ENCODE data around the gene RPGR.
A peak's percentile ranks its signal among the peaks of the same experiment; 100 is the strongest.

Gene RPGR

DNA sequence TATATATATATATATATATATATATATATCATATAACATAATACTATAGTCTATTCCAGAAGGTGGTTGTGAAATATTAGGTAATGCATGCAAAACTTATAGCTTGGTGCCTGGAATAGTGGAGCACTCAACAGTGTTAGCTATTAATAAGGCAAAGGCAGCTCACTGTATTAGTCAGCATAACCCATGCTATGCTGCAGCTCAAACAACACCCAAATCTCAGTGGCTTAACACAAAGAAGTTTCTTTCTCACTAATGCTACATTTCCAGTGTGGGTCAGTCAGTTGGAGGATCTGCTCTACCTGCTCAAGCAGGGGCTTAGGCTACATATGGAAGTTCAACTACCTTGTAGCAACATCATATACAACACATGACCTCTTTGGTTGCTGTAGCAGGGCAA is 5.2 kb upstream of the RPGR start:
- DNase-seq (ENCODE audit: low spot score) (no peak), FAIRE-seq (no peak)

DNA sequence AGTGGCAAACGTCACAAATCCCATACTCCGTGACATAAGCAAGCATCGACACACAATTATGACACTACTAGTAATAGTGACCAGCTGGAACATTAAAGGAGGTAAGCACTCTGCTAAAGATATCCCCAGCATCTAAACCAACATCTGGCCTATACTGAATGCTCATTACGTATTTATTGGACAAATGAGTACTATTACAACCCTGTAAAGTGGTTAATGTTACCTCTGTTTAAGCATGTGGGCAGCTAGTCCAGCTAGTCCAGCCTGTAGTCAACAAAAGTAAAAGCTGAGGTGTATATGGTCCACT is 419 bp upstream of the RPGR start:
- no peak for FAIRE-seq
- DNase-seq (ENCODE audit: low spot score), result no peak

DNA sequence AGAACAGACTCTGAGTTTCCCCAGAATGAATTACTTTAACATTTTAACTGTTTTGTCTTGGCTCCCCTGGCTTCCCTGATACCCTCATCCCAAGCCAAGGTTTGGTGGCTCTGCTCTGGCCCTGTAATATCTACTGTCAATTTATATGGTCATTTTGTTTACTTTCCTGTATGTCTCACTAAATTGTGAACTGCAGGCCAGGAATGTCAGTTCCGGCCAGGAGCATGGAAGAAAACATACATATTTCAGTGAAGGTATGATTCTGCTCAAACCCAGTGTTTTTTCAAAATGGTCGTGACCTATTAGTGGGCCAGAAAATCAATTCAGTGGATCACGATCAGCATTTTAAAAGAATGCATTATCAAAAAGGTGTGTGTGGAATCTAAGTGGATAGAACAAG is 1.2 kb downstream of the RPGR start:
- FAIRE-seq (no peak), DNase-seq (ENCODE audit: low spot score) (no peak)

DNA sequence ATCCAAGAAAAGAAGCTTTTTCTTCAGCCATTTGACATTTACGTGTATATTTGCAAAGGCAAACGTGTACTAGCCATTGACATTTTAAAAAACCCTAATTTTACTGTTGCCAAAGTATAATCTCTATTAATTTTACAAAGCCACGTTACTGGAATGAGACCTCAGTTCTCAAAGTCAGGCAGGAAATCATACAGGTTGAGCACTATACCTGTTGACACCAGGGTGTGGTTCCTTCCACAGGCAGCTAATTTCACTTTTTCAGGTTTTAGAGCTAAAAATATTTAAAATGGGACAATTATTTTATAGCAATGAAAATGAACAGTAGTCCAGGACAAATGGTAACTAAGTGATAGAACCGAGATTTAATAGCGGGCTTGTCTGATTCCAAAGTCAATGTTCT is 6.5 kb downstream of the RPGR start:
- DNase-seq (ENCODE audit: low spot score), result no peak
- FAIRE-seq, result no peak

DNA sequence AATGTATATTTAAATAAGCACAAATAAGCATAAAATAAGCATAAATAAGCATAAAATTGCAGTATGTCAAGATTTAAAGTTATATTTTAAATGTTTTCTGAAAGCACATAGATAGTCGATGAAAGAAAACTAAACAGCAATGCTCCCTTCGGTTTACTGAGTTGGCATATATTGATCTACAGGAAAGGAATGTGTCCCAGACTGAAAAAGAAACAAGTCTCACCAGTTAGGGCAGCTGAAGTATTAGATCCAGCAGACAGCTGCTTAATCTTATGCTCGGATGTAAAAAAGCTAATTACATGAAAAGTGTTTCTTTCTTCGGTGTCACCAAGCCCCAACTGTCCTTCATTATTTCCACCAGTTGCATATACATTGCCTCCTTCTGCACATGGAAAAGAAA is 8.7 kb downstream of the RPGR start:
- DNase-seq (ENCODE audit: low spot score), result no peak
- FAIRE-seq, result no peak

DNA sequence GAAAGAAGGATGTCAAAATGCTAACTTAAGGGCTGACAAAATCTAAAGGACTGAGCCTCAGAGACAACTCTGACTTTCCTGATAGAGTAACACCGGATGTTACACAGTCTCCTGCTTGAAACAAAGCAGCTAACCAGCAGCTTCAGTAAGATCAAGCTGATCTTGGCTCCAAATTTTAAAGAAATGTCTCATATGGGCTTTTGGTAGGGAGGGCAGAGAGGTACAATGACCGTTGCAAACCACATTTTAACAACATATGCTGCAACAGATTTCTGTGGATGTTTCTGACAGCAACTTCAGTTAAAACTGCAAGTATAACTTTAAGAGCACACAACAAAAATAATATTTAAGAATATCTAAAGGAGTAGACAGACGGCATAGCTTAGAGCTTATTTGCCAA is 9.1 kb downstream of the RPGR start:
- FAIRE-seq (no peak), DNase-seq (ENCODE audit: low spot score) (no peak)

DNA sequence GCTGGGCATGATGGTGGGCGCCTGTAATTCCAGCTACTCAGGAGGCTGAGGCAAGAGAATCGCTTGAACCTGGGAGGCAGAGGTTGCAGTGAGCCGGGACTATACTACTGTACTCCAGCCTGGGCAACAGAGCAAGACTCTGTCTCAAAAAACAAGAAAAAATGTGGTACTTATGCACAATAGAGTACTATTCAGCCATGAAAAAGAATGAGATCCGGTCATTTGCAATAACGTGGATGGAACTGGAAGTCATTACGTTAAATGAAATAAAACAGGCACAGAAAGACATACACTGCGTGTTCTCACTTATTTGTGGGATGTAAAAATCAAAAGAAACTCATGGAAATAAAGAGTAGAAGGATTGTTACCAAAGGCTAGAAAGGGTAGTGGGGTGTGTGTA is 12.1 kb downstream of the RPGR start:
- no peak for DNase-seq (ENCODE audit: low spot score)

DNA sequence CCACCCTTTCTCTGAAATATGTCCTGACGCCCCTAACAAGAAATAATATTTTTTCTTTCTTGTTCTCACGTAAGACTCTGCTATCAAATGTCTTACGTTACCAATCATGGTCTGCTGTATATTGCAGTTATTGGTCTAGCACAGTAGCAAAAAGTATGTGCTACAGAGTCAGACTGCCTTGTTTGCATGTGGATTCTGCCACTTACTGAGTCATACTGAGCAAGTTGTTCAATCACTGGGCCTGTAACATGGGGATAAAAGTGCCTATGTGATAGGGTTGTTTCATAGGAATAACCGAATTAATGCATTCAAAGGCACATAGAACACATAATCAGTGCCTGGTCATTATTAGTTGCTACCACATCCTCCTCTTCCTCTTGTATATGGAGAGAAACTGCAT is 14.1 kb downstream of the RPGR start:
- DNase-seq (ENCODE audit: low spot score) (peak; percentile 11), FAIRE-seq (no peak)

More for the DNA sequence above, 12.1 kb downstream of the RPGR start:
- FAIRE-seq, result no peak

DNA sequence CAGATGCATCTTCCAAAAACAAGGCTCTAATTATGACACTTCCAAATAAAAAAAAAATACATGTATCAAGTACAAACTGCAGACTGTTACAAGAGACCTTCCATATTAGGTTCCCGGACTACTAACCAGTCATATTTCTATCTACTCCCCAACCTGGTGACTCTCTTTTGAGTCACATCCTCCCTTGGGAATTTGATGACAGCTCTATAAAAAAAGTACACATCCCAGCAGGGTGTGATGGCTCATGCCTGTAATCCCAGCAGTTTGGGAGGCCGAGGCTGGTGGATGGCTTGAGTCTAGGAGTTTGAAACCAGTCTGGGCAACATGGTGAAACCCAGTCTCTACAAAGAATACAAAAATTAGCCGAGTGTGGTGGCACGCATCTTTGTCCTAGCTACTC is 14.9 kb downstream of the RPGR start:
- peak; percentile 95 for FAIRE-seq
- DNase-seq (ENCODE audit: low spot score), result peak; percentile 84

DNA sequence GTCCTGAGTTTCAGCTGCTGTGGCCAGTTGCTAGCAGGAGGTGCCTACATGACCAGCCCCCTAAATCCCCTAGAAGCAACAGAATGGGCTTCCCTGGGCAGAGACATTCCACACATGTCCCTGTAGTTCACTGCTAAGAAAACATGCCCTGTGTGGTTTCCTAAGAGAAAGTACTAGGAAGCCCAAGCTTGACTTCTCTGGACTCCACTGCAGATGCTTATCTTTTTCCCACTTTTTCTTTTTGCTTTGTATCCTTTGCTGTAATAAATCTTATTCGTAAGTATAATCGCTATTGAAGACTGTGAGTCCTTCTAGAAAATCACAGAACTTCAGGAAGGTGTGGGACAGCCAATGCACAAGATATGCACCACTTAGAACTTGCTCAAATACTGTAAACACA is 15.6 kb downstream of the RPGR start:
- FAIRE-seq, result no peak
- DNase-seq (ENCODE audit: low spot score), result no peak

DNA sequence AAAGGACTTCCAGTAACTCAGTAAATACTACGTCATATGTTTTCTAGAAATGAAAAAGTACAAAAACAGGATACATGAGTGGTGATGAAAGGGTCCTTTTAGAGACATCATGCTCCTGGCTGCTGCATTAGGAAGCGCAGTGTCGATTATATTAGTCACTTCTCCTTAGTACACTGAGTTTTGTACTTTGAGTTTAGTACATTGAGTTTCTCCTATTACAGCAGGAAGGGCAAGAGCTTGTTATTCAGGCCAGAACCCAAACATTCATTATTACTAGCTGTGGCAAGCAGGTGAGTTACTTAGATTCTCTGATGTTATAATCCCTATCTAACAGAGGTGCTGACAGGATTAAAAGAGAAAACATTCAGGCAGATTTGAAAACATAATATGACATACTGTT is 21.3 kb downstream of the RPGR start:
- FAIRE-seq, result no peak
- no peak for DNase-seq (ENCODE audit: low spot score)

DNA sequence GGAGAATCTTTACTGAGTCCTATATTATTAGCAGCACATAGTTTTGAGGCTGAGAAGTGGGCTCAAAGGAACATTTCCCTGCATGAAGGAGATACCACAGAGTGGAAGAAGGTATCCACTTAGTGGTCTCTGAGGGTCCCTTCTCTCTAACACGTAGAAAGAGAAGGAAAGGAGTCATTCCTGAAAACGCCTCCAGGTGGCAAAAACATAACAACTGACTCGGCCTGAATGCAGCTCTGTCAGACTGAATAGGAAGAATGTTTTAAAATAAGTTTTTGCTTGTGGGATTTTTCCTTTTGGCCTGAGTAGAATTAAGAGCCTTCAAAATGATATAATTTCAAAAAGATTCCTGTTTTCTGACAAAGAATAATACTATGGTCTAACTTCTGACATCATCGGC is 23.3 kb downstream of the RPGR start:
- no peak for FAIRE-seq
- DNase-seq (ENCODE audit: low spot score), result no peak

DNA sequence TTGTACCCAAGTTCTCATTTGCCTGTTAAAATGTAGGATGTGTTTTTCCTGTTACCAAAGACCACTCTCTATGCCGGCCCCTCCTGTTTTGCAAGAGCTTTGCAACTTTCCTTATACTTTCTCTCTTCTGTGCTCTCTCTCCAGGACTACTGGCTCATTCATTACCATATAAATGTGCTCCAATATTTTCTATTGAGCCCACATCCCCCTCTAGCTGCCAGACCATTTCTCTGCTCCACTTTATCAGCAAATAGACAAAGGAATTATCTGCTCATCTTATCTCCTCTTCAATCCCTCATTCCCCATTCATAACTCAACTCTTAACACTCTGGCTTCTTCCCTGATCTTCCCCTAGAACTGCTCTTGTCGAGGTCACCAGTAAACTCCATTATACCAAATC is 33.6 kb downstream of the RPGR start:
- no peak for FAIRE-seq

DNA sequence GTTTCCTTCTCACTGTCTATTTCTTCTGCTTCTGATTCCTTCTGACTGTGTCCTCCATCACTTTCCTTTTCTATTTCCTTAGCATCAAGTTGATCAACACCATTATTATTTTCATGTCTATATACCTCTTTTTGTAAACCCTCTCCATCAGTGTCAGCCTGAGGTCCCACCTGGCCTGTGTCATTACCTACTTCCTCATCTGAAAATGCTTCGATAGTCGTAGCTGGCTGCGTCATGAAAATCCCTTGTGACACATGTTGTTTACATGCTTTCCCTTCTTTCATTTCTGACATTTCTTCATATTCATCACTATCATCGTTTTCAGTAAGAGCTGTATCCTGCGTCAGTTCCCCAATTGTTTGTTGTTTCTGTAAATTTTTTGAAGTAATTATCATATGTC is 39.6 kb downstream of the RPGR start:
- FAIRE-seq (no peak), DNase-seq (ENCODE audit: low spot score) (no peak)

More for the DNA sequence above, 33.6 kb downstream of the RPGR start:
- no peak for DNase-seq (ENCODE audit: low spot score)

DNA sequence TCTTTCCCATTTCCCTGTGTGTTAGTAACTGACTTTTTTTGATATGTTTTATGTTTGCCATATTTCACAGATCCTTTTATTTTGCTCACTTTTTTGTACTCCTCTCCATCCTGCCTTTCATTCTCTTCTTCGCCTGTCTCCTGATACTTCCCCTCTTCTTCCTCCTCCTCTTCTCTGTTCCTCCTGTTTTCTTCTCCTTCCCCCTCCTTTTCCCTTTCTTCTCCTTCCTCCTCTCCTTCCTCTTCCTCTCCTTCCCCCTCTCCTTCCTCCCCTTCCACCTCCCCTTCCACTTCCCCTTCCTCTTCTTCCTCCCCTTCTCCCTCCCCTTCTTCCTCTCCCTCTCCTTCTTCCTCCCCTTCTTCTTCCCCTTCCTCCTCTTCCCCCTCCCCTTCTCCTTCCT is 41.7 kb downstream of the RPGR start:
- DNase-seq (ENCODE audit: low spot score) (no peak), FAIRE-seq (no peak)

DNA sequence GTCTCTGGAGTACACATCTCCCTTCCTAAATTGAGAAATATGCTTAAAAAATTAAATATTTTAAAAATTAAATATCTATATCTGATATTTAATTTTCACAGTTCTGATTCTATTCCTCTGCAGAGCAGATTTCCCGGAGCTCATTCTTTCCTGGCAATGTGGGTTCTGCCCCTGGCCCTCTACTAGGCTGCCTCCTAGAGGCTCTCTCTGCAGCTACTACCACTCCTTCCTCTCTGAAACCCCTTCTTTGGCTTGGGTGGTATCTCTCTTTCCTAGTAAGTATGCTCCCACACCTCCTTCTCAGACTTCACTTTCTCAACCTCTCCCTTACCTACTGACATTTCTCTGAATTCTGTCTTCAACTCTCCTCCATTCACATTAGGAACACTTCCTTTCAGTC is 45.3 kb downstream of the RPGR start:
- FAIRE-seq (no peak), DNase-seq (ENCODE audit: low spot score) (no peak)

DNA sequence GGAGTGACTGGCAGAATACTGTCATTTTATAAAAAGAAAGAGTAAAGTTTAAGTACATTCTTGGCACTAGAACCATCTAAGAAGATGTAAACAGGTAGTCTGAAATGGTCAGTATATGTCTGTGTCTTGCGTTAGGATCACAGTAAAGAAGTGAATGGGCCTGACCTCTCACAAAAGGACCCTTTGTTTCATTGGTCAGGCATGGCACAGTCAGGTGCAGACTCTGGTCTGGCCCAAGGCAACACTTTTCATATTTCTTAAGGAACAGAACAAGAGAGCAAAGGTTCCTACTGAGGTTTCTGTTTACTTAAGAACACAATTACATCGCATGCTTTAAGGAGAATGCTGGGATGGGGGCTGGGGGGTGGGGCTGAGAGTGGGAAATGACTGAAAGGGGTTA is 48.1 kb downstream of the RPGR start:
- DNase-seq (ENCODE audit: low spot score), result no peak
- FAIRE-seq, result no peak

DNA sequence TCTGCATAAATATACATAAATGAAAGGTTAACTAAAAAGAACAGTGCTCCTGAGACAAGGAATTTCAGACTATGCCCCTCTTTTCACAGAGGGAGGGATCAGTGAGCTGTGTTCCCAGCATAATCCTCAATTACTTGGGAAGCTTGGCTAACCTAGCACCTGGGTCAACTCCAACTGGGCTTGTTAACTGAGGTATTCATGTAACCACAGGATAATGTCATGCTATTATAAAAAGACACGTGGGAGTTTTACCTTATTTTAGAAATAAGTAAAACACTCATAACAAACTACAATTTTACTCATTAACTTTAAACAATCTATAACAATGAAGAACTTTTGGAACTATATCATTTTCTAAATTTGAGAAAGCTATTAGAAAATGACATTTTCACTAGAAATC is 48.6 kb downstream of the RPGR start:
- FAIRE-seq, result peak; percentile 79

DNA sequence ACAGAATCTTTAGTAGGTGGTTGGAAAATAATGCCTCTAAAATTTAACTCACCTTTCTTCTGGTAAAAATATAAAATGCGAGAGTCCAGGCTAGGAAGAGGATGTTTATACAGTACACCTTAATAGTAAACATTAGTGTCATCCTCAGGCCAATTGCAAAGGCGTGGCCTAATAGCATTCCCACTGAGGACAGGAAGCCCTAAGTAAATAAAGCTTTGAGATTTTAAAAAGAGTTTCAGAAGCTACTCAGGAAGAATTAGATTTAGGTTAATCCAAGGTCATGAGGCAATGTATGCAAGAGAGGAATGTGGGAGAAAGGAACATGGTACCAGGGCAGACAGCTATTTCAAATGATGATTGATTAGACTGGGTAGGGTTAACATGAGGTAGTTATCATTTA is 49.5 kb downstream of the RPGR start:
- FAIRE-seq (no peak), DNase-seq (ENCODE audit: low spot score) (no peak)

More for the DNA sequence above, 48.6 kb downstream of the RPGR start:
- no peak for DNase-seq (ENCODE audit: low spot score)

DNA sequence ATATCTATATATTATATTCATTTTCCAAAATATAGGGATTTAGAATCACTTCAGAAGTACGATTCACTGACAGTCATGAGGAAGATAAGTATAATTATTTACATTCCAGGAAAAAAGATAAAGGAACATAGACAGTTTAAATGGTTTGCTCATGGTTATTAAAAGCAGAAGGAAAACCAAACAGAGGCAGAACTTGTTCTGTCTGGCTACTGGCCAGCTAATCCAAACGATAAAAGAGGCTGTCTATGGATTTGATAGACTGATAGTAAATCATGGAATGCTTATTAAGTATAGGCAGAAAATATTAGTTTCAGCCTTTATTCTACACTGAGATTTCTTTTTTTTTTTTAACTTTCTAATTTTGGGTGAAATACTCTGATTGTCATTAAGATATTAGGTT is 50.2 kb downstream of the RPGR start:
- DNase-seq (ENCODE audit: low spot score) (no peak), FAIRE-seq (no peak)

DNA sequence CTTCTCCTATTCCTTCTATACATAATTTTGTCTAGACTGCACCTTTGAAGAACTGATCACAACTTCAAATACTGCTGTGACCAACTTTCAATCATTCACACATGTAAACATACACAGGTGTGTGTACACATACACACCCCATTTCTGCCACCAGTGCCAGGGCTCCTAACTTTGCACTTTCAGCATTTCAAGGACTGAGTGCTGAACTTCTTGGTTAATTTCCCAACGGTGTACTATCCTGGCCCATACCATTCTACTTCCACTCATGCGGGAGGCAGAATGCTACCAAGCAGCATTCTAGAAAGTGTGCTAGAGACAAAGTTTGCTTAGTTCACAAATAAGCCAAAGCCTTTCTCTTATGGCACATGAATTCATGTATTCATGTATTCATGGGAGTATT is 51.2 kb downstream of the RPGR start:
- DNase-seq (ENCODE audit: low spot score), result no peak
- FAIRE-seq, result no peak

DNA sequence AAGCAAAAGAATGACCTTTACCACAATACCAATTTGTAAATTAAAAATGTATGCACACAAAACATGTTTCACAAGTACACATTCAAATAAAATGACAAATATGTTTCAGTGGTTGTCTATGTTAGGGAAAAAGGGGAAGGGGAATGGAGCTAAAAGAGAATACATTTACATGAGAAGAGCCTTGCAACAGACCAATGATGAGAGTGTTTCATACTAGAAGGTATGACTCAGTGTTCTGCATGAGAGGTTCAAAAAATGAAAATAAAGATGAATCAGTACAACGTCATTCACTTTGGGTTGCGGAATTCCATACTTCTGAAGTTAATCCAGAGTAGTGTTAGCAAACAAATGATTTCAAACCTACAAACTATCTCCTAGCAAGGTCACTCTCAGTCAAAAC is 51.7 kb downstream of the RPGR start:
- DNase-seq (ENCODE audit: low spot score), result peak; percentile 77
- peak; percentile 98 for FAIRE-seq

DNA sequence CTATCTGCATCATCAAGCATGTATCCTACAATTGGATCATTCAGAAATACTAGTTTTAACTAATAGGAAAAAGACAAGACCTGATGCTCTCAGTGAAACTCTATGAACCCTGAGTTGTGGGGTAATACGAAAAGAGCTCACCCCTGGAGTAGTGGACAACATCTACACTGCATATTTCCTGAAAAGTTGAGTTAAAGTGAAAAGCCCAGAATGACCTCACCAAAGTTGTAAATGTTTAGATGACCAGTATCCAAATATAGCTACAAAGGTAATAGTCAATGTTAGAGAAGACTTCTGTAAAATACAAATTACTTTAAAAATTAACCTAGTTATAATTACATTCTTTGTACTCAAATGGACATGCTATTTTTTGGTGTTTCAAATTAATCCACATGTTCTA is 53.9 kb downstream of the RPGR start:
- no peak for DNase-seq (ENCODE audit: low spot score)
- no peak for FAIRE-seq

DNA sequence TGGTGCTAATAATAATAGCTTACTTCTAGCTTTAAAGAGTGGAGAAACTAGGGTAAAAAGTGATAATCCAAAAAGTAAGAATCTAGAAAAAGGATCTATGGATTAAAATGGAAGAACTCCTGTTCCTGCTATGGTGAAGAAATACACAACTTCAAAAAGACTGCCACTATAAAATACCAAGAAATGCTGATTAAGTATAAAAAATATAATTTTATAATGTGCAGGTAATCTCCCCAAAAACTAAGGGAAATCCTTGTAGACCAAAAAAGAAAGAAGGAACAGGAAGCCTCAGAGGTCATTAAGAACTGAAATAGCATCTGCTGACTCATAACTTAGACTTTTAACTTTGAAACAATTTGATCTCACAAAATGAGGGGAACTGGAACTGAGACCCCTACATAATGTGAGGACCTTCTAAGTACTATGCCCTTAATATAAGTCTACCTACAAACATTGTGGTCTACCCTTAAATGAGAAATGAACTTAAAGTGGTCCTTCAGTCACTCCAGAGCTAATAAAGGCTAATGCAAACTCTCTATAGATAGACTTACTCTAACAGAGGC is 56.1 kb downstream of the RPGR start:
- FAIRE-seq (peak; percentile 11), DNase-seq (ENCODE audit: low spot score) (no peak)
